A549 (cell line): ENCODE data around the gene IL4R. TPM values are rescaled to one million over a fixed set of nuclear protein-coding genes. Genes with fewer than 3 reads are reported as not detected.

Experiments
- ATAC-seq, 2 experiments: fragments of 200-7000 bp in 1 of 2; fragments of >200 bp in 1 of 2; cut with Nextera tagmentation in 1 of 2; cut with Tn5 transposase in 1 of 2; 3 replicates each; pipeline versions ENCODE4 v1.8.0 to v1.9.1; 2018 to 2020; ENCODE audit warnings: mild to moderate bottlenecking in 1 of 2, moderate library complexity in 1 of 2
- CTCF ChIA-PET: fragments of 300-600 bp; sonication (Branson Sonifier 250); formaldehyde crosslinking; extraction: SDS; loops from one replicate; lab custom pipeline; 2021; ENCODE audit warnings: antibody characterized with exemption, inconsistent platforms; lab: Yijun Ruan, JAX
- POLR2A ChIA-PET: fragments of 350-600 bp; formaldehyde crosslinking; extraction: SDS; loops from one replicate; lab custom pipeline; 2021; ENCODE audit warnings: antibody characterized with exemption, inconsistent platforms; lab: Yijun Ruan, JAX
- DNase-seq, 2 experiments: peaks; one replicate each; pipeline versions ENCODE4 v3.0.0 to v3.0.0-alpha.2; 2011 to 2016; ENCODE audit warnings: low read depth in 1 of 2, low spot score in 1 of 2
- FAIRE-seq: peaks from 2 replicates; lab custom pipeline; 2011; peaks lifted over from hg19 to GRCh38; lab: Jason Lieb, UNC
- H3K27ac ChIP-seq, 2 experiments: fragments of >200 bp; sonication (Bioruptor Twin); formaldehyde crosslinking; 3 replicates each; pipeline ENCODE4 v1.5.1; 2016 to 2017
- H3K4me1 ChIP-seq: fragments of >200 bp; sonication (Bioruptor Twin); formaldehyde crosslinking; 3 replicates; pipeline ENCODE4 v1.6.1; 2016
- H3K4me2 ChIP-seq: fragments of >200 bp; sonication (Bioruptor Twin); formaldehyde crosslinking; 3 replicates; pipeline ENCODE4 v1.6.1; 2016
- H3K4me3 ChIP-seq: fragments of >200 bp; sonication (Bioruptor Twin); formaldehyde crosslinking; 3 replicates; pipeline ENCODE4 v1.5.1; 2016
- H3K9me3 ChIP-seq: fragments of >200 bp; sonication (Bioruptor Twin); formaldehyde crosslinking; 3 replicates; pipeline ENCODE4 v1.6.1; 2016
- BHLHE40 ChIP-seq: IDR thresholded peaks from 2 replicates; pipeline ENCODE4 v1.6.1; 2012; ENCODE audit warnings: low read depth, low read length, inconsistent platforms
- CEBPB ChIP-seq, 2 experiments: fragments of >200 bp in 1 of 2; sonication (Bioruptor Twin) in 1 of 2; formaldehyde crosslinking in 1 of 2; IDR thresholded peaks; 2 replicates each; pipeline ENCODE4 v1.6.1; 2012 to 2016
- CHD2 ChIP-seq: fragments of 150-350 bp; IDR thresholded peaks from 2 replicates; pipeline ENCODE4 v1.6.1; 2014; ENCODE audit warnings: low read length; ENCODE audit not compliant: partially characterized antibody
- CHD4 ChIP-seq: fragments of 200-600 bp; sonication (generic); IDR thresholded peaks from 2 replicates; pipeline ENCODE4 v1.6.1; 2016; ENCODE audit warnings: antibody characterized with exemption, mild to moderate bottlenecking, borderline replicate concordance
- EP300 ChIP-seq, 2 experiments: fragments of >200 bp; sonication (Bioruptor Twin); formaldehyde crosslinking; IDR thresholded peaks; 2 replicates in 1 of 2; 3 replicates in 1 of 2; pipeline ENCODE4 v1.6.1; 2016 to 2017
- FOXS1 ChIP-seq: fragments of 250-450 bp; sonication (Bioruptor Pico); IDR thresholded peaks from 2 replicates; pipeline ENCODE4 v1.5.0; 2020; ENCODE audit warnings: mild to moderate bottlenecking, moderate library complexity
- KDM1A ChIP-seq: fragments of 200-600 bp; sonication (generic); IDR thresholded peaks from 2 replicates; pipeline ENCODE4 v1.6.1; 2016; ENCODE audit warnings: low read depth, mild to moderate bottlenecking
- MAFK ChIP-seq: fragments of 450-650 bp; IDR thresholded peaks from 2 replicates; pipeline ENCODE4 v1.6.1; 2014; ENCODE audit not compliant: partially characterized antibody
- POLR2AphosphoS2 ChIP-seq: conservative IDR thresholded peaks from 2 replicates; pipeline ENCODE4 v1.6.1; 2012; ENCODE audit warnings: low read length, improper control_type of control experiment, inconsistent platforms
- RAD21 ChIP-seq, 2 experiments: fragments of >200 bp in 1 of 2; sonication (Bioruptor Twin) in 1 of 2; formaldehyde crosslinking in 1 of 2; IDR thresholded peaks in 1 of 2; conservative IDR thresholded peaks in 1 of 2; 2 replicates in 1 of 2; 3 replicates in 1 of 2; pipeline ENCODE4 v1.6.1; 2012 to 2018; ENCODE audit warnings: inconsistent platforms in 1 of 2
- RARB ChIP-seq: fragments of 250-450 bp; sonication (Bioruptor Pico); IDR thresholded peaks from 2 replicates; pipeline ENCODE4 v1.8.0; 2021; ENCODE audit warnings: mild to moderate bottlenecking, moderate library complexity
- RCOR1 ChIP-seq: fragments of 150-350 bp; IDR thresholded peaks from 2 replicates; pipeline ENCODE4 v1.6.1; 2014; ENCODE audit warnings: antibody characterized with exemption, low read length, low read depth
- SREBF2 ChIP-seq: fragments of 450-650 bp; IDR thresholded peaks from 2 replicates; pipeline ENCODE4 v1.6.1; 2014; ENCODE audit warnings: mild to moderate bottlenecking, moderate library complexity
- TFCP2L1 ChIP-seq: fragments of 250-450 bp; sonication (Bioruptor Pico); IDR thresholded peaks from 2 replicates; pipeline ENCODE4 v1.5.0; 2021; ENCODE audit warnings: mild to moderate bottlenecking
- TP53 ChIP-seq: fragments of 250-450 bp; sonication (Bioruptor Pico); IDR thresholded peaks from 2 replicates; pipeline ENCODE4 v1.5.0; 2021; ENCODE audit warnings: mild to moderate bottlenecking, moderate library complexity
- ZSCAN20 ChIP-seq: fragments of 250-450 bp; sonication (Bioruptor Pico); IDR thresholded peaks from 2 replicates; pipeline ENCODE4 v1.8.0; 2022; ENCODE audit warnings: mild to moderate bottlenecking, moderate library complexity
- WGBS: methylation state at CpG from one replicate; pipeline ENCODE4 v1.1.6; 2017; ENCODE audit errors: missing lambda C conversion rate; 5-methylcytosine and 5-hydroxymethylcytosine counted together
- polyA plus RNA-seq, 4 experiments: library from polyadenylated mRNA; depleted of rRNA in 3 of 4; stranded (reverse); fragments of >200 nt; fragmentation: RNase III in 1 of 4; extraction: RNeasy Plus Mini Kit Qiagen cat#74134 plus additional on column Dnase treatment in 1 of 4; gene quantifications; 2 replicates in 3 of 4; 3 replicates in 1 of 4; pipeline ENCODE4 v1.2.3, GENCODE V29; 2011 to 2017
- TF ChIP-seq, protein P1 (sequence below): fragments of >200 bp; sonication (Bioruptor Twin); formaldehyde crosslinking; IDR thresholded peaks from 3 replicates; pipeline ENCODE4 v1.5.1; 2016
- TF ChIP-seq, protein P2 (sequence below): IDR thresholded peaks from 2 replicates; pipeline ENCODE4 v1.6.1; 2012; ENCODE audit warnings: low read depth, borderline replicate concordance
- TF ChIP-seq, protein P3 (sequence below): fragments of 200-600 bp; sonication (generic); IDR thresholded peaks from 2 replicates; pipeline ENCODE4 v1.6.1; 2016; ENCODE audit warnings: antibody characterized with exemption, mild to moderate bottlenecking, moderate library complexity
- TF ChIP-seq, protein P4 (sequence below): fragments of 450-650 bp; IDR thresholded peaks from 2 replicates; pipeline ENCODE4 v1.6.1; 2014; ENCODE audit warnings: antibody characterized with exemption
- TF ChIP-seq, protein P5 (sequence below): fragments of 150-350 bp; IDR thresholded peaks from 2 replicates; pipeline ENCODE4 v1.6.1; 2014; ENCODE audit warnings: low read depth, mild to moderate bottlenecking, low read length

IL4R gene
- polyA plus RNA-seq, 2 of the 4 experiments (the other 2 are of a cell fraction): 14.4 to 19.3 TPM

DNA sequence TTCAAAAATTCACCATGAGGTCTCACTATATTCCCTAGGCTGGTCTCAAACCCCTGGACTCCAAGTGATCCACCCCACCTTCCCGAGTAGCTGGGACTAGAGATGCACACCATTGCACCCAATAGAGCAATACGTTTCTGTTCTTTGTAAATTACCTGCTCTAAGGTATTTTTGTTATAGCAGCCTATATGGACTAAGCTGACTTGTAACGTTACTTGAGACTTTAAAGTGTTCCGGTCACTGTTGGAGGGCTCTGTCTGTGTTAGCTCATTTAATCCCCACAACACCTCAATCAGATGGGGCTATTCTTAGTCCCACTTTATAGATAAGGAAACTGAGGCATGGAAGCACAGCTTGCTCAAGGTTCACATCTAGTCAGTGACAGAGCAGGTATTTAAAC is 25.4 kb downstream of the IL4R start:
- WGBS: 92% methylated on average over 4 of the region's 4 CpGs
- no peak overlapping the region for H3K4me2 ChIP-seq
- ATAC-seq: no peak
- TF ChIP-seq EP300 (IDR thresholded peaks at IDR 0.05) (no peak), BHLHE40 (no peak), CEBPB (IDR thresholded peaks at IDR 0.05) (no peak), TP53 (CRISPR knock-in tag) (no peak), CHD2 (no peak), RCOR1 (no peak), RAD21 (conservative IDR thresholded peaks at IDR 0.05 in 1 of 2, IDR thresholded peaks at IDR 0.05 in 1 of 2) (no peak), RARB (no peak), CHD4 (no peak), FOXS1 (CRISPR knock-in tag) (no peak), POLR2AphosphoS2 (no peak), KDM1A (no peak), ZSCAN20 (CRISPR knock-in tag) (no peak), TFCP2L1 (CRISPR knock-in tag) (no peak)
- TF ChIP-seq, protein P1, sequence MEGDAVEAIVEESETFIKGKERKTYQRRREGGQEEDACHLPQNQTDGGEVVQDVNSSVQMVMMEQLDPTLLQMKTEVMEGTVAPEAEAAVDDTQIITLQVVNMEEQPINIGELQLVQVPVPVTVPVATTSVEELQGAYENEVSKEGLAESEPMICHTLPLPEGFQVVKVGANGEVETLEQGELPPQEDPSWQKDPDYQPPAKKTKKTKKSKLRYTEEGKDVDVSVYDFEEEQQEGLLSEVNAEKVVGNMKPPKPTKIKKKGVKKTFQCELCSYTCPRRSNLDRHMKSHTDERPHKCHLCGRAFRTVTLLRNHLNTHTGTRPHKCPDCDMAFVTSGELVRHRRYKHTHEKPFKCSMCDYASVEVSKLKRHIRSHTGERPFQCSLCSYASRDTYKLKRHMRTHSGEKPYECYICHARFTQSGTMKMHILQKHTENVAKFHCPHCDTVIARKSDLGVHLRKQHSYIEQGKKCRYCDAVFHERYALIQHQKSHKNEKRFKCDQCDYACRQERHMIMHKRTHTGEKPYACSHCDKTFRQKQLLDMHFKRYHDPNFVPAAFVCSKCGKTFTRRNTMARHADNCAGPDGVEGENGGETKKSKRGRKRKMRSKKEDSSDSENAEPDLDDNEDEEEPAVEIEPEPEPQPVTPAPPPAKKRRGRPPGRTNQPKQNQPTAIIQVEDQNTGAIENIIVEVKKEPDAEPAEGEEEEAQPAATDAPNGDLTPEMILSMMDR: no peak
- TF ChIP-seq, protein P2, sequence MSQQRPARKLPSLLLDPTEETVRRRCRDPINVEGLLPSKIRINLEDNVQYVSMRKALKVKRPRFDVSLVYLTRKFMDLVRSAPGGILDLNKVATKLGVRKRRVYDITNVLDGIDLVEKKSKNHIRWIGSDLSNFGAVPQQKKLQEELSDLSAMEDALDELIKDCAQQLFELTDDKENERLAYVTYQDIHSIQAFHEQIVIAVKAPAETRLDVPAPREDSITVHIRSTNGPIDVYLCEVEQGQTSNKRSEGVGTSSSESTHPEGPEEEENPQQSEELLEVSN: no peak
- TF ChIP-seq, all 56 proteins: peak for 0
- no peak for DNase-seq
- H3K9me3 ChIP-seq: no peaks in the 10 kb centered on the region
- ChIA-PET CTCF (interaction anchor here (1.0 to 4.0 kb wide), 4 partner anchors 16 to 104 kb away, joined by 3 to 18 read pairs (median 7); no protein-coding TSS in a partner anchor), POLR2A (no interaction called here)
- no peaks in the 10 kb centered on the region for H3K4me1 ChIP-seq
- no peak overlapping the region for H3K27ac ChIP-seq
- no peak overlapping the region for H3K4me3 ChIP-seq
- FAIRE-seq: no peak

DNA sequence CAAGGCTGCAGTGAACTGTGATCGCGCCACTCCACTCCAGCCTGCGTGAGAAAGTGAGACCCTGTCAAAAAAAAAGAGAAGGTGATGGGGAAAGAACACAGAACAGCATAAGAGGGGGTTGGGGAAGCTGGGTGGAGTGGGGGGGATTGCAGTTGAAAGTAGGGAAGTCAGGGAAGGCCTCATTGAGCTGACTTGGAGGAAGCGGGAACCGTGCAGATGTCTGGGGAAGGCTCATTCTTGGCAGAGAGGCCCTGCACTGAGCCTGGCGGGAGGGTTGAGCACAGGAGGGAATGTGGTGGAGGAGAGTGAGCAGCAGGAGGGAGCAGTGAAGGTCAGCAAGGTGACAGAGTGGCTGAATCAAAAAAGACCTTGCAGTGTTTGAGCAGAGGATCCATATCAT is 26.9 kb downstream of the IL4R start:
- TF ChIP-seq, protein P2: no peak
- TF ChIP-seq, protein P3, sequence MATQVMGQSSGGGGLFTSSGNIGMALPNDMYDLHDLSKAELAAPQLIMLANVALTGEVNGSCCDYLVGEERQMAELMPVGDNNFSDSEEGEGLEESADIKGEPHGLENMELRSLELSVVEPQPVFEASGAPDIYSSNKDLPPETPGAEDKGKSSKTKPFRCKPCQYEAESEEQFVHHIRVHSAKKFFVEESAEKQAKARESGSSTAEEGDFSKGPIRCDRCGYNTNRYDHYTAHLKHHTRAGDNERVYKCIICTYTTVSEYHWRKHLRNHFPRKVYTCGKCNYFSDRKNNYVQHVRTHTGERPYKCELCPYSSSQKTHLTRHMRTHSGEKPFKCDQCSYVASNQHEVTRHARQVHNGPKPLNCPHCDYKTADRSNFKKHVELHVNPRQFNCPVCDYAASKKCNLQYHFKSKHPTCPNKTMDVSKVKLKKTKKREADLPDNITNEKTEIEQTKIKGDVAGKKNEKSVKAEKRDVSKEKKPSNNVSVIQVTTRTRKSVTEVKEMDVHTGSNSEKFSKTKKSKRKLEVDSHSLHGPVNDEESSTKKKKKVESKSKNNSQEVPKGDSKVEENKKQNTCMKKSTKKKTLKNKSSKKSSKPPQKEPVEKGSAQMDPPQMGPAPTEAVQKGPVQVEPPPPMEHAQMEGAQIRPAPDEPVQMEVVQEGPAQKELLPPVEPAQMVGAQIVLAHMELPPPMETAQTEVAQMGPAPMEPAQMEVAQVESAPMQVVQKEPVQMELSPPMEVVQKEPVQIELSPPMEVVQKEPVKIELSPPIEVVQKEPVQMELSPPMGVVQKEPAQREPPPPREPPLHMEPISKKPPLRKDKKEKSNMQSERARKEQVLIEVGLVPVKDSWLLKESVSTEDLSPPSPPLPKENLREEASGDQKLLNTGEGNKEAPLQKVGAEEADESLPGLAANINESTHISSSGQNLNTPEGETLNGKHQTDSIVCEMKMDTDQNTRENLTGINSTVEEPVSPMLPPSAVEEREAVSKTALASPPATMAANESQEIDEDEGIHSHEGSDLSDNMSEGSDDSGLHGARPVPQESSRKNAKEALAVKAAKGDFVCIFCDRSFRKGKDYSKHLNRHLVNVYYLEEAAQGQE: no peak
- TF ChIP-seq SREBF2 (no peak), TFCP2L1 (CRISPR knock-in tag) (no peak), MAFK (no peak), EP300 (IDR thresholded peaks at IDR 0.05) (no peak)
- TF ChIP-seq, protein P4, sequence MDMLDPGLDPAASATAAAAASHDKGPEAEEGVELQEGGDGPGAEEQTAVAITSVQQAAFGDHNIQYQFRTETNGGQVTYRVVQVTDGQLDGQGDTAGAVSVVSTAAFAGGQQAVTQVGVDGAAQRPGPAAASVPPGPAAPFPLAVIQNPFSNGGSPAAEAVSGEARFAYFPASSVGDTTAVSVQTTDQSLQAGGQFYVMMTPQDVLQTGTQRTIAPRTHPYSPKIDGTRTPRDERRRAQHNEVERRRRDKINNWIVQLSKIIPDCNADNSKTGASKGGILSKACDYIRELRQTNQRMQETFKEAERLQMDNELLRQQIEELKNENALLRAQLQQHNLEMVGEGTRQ: no peak
- TF ChIP-seq, protein P5, sequence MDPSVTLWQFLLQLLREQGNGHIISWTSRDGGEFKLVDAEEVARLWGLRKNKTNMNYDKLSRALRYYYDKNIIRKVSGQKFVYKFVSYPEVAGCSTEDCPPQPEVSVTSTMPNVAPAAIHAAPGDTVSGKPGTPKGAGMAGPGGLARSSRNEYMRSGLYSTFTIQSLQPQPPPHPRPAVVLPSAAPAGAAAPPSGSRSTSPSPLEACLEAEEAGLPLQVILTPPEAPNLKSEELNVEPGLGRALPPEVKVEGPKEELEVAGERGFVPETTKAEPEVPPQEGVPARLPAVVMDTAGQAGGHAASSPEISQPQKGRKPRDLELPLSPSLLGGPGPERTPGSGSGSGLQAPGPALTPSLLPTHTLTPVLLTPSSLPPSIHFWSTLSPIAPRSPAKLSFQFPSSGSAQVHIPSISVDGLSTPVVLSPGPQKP: no peak
- no peak overlapping the region for H3K27ac ChIP-seq
- H3K4me2 ChIP-seq: no peak overlapping the region
- ATAC-seq (no peak), DNase-seq (no peak), FAIRE-seq (no peak)
- POLR2A ChIA-PET: no interaction called here
- CTCF ChIA-PET: interaction anchor here (1.4 to 4.0 kb wide), 4 partner anchors 8 to 106 kb away, joined by 3 to 18 read pairs (median 9); no protein-coding TSS in a partner anchor
- H3K9me3 ChIP-seq: no peaks in the 10 kb centered on the region
- H3K4me3 ChIP-seq: no peak overlapping the region
- WGBS: 95% methylated on average over 6 of the region's 6 CpGs
- no peaks in the 10 kb centered on the region for H3K4me1 ChIP-seq
